GM19372 (cell line): ENCODE measurements around the gene XRCC3.

Experiments used
- ATAC-seq: cut with Tn5 transposase; IDR thresholded peaks from one replicate; pipeline ENCODE4 v1.9.1; 2021; ENCODE audit warnings: mild to moderate bottlenecking, low read depth, moderate library complexity; ENCODE audit not compliant: unreplicated experiment

Gene XRCC3

GRCh38 chr14:103739466-103739792, 24.2 kb upstream of the XRCC3 start:
- no peak for ATAC-seq

- ATAC-seq = no peak
Observed at GRCh38 chr14:103738701-103739451, 23.6 kb upstream of the XRCC3 start.

GRCh38 chr14:103738166-103738565, 22.9 kb upstream of the XRCC3 start:
- ATAC-seq = no peak

- ATAC-seq = no peak
Observed at GRCh38 chr14:103737432-103738045, 22.3 kb upstream of the XRCC3 start.

GRCh38 chr14:103736546-103737431, 21.5 kb upstream of the XRCC3 start:
- ATAC-seq = no peak

GRCh38 chr14:103735815-103736545, 20.7 kb upstream of the XRCC3 start:
- ATAC-seq = no peak

- no peak for ATAC-seq
Observed at GRCh38 chr14:103735439-103735814, 20.2 kb upstream of the XRCC3 start.

GRCh38 chr14:103735022-103735421, 19.8 kb upstream of the XRCC3 start:
- ATAC-seq = no peak

GRCh38 chr14:103734081-103734888, 19.0 kb upstream of the XRCC3 start:
- no peak for ATAC-seq

- ATAC-seq = no peak
Observed at GRCh38 chr14:103733651-103734050, 18.4 kb upstream of the XRCC3 start.

GRCh38 chr14:103732868-103733620, 17.8 kb upstream of the XRCC3 start:
- no peak for ATAC-seq

- ATAC-seq = no peak
Observed at GRCh38 chr14:103731916-103732867, 16.9 kb upstream of the XRCC3 start.

GRCh38 chr14:103731481-103731880, 16.2 kb upstream of the XRCC3 start:
- no peak for ATAC-seq

GRCh38 chr14:103730490-103731035, 15.3 kb upstream of the XRCC3 start:
- no peak for ATAC-seq

- ATAC-seq = no peak
Observed at GRCh38 chr14:103729496-103730448, 14.5 kb upstream of the XRCC3 start.

GRCh38 chr14:103728721-103729120, 13.5 kb upstream of the XRCC3 start:
- ATAC-seq = no peak

GRCh38 chr14:103728141-103728540, 12.9 kb upstream of the XRCC3 start:
- ATAC-seq = no peak
